PC-9 (cell line): ENCODE measurements around the gene GAK.

Source experiments
- CTCF ChIP-seq: fragments of 200-600 bp; sonication (generic); conservative IDR thresholded peaks from 2 replicates; pipeline ENCODE4 v1.6.1; 2017; ENCODE audit warnings: mixed run types, antibody characterized with exemption, mild to moderate bottlenecking, moderate library complexity
- EZH2 ChIP-seq: fragments of 200-600 bp; sonication (generic); IDR thresholded peaks from 2 replicates; pipeline ENCODE4 v1.8.0; 2017; ENCODE audit warnings: antibody characterized with exemption, low read depth

GRCh38 chr4:893995-894705, 38.0 kb downstream of the GAK start:
- TF ChIP-seq CTCF (no peak), EZH2 (no peak)
